Measurements from ENCODE around the gene CSKMT. TPM values are rescaled to one million over a fixed set of nuclear protein-coding genes. Genes with fewer than 3 reads are reported as not detected.
"Not testable (repeated sequence)": the region's sequence is repeated elsewhere in the genome, so short reads cannot be mapped to it uniquely, and the experiment has no call there.

CSKMT gene
- polyA plus RNA-seq, 3 donors: 5.1 to 6.6 (median 6.0) TPM

- no peak for DNase-seq
Measured at GRCh38 chr11:62649486-62649885, 15.6 kb upstream of the CSKMT start.

DNA sequence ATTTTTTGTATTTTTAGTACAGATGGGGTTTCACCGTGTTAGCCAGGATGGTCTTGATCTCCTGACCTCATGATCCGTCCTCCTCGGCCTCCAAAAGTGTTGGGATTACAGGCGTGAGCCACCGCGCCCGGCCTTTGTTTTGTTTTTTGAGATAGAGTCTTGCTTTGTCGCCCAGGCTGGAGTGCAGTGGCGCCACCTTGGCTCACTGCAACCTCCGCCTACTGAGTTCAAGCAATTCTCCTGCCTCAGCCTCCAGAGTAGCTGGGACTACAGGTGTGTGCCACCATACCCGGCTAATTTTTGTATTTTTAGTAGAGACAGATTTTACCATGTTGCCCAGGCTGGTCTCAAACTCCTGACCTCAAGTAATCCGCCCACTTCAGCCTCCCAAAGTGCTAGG, 14.8 kb upstream of the CSKMT start:
- not testable (repeated sequence) for DNase-seq

DNA sequence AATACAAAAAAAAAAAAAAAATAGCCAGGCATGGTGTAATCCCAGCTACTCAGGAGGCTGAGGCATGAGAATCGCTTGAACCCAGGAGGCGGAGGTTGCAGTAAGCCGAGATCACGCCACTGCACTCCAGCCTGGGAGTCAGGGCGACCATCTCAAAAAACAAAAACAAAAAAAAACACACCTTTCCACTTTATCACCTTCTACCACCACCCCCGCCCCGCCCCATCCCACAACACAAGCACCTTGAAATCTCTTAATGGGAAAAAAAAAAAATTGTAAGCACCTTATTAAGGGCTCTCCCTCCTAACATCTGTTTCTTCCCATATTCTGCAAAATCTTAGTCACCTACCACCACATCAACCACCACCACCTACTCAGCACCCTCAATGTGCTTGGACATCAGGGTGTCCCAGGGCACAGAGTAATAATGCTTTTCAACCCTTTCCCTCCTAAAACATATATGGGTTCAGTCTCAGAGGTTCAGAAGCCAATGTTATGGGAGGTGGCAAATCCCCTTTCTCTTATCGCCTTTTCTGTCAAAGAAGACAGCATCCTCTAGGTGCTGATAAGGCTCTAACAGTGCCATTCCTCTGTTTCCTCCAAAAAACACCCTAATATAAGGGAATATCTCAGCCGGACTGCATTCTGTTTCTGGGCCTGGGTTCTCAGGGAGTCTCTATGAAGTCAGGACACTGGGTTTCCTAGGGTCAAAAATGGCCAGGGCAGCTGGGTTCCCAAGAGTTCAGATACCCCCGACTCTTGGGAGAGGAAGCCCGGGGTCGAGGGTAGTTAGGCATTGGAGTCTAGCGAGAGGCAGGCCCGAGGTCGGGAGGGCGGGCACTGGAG, 12.7 kb upstream of the CSKMT start:
- DNase-seq: no peak

DNA sequence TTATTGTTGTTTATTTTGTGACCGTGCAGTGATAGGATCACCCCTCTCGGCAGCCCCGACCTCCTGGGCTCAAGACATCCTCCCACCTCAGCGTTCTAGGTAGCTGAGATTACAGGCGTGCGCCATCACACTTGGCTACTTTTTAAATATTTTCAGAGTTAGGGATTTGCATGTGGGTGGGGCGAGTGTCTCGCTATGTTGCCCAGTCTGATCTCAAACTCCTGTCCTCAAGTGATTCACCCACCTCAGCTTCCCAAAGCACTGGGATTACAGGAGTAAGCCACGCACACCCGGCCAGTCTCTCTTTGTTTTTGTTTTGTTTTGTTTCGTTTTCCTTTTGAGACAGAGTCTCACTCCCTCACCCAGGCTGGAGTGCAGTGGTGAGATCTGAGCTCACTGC, 10.8 kb upstream of the CSKMT start:
- no peak for DNase-seq

GRCh38 chr11:62656796-62657429, 8.2 kb upstream of the CSKMT start:
- DNase-seq: no peak

- peak; percentile 73 for DNase-seq
Measured at GRCh38 chr11:62664405-62665074, 572 bp upstream of the CSKMT start.

- peak; percentile 70 for DNase-seq
Measured at GRCh38 chr11:62665599-62666258, 617 bp downstream of the CSKMT start.

GRCh38 chr11:62666259-62666926, 1.3 kb downstream of the CSKMT start:
- no peak for DNase-seq

GRCh38 chr11:62667460-62667859, 2.3 kb downstream of the CSKMT start:
- DNase-seq: no peak

DNA sequence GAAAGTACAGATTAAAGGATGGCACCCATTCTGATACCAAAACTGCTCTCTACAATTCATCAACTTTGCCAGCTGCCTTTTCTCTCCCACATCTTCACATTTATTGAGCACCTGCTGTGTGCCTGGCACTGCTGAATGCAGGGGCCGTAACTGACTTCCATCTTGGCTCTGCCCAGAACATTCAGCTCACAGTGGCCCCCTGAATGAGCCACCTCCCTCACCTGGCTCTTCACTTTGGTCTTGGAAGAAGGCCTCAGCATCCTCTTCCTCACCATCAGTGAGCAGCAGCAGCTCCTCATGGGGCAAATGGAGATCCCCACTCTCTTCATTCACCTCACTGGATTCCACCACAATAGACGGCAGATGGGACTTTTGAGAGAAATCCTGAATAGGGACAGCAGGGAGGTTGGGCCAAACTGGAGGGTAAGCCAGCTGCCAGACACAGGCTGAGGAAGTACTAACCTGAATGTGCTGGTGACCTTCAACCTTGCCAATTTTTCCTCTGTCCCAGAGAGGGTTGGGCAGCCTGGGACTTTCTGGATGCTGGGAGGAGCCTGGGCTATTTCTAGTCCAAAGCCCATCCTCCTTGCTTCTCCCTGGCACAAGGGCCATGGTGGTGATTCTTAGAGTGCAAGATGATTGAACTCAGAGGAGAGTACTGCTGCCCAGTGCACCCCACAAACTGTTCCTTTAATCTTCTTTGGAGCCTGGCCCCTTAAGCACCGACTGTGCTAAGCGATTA, 4.5 kb downstream of the CSKMT start:
- no peak for DNase-seq

GRCh38 chr11:62671236-62671607, 6.1 kb downstream of the CSKMT start:
- peak; percentile 31 for DNase-seq

GRCh38 chr11:62671608-62672389, 6.7 kb downstream of the CSKMT start, which contains the start of the genes LBHD1 and UQCC3:
Gene LBHD1, minus strand, starts transcription at chr11:62672267. Its CDS starts 2,236 bp downstream, at chr11:62670031.
Gene UQCC3, plus strand, starts transcription at chr11:62671673. Its CDS starts 73 bp downstream, at chr11:62671746.
- DNase-seq: peak; percentile 86

DNA sequence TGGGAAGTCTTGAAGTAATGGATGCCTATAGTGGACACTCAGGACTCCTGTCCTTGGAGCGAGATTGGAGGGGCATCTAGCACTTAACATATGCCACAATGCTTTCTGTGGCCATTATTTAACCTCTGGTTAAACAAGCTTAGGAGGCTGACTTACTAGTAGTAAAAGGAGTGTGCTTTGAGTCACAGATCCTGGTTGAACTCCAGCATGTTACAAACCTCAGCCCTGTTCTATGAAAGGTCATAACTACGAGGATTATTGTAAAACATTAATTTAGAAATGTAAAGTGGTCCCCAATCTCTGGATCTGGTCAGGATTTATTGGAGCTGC, 8.0 kb downstream of the CSKMT start:
- DNase-seq: no peak

- DNase-seq: not testable (repeated sequence)
Measured at GRCh38 chr11:62675415-62675814, 10.3 kb downstream of the CSKMT start.

- no peak for DNase-seq
Measured at GRCh38 chr11:62676698-62677097, 11.6 kb downstream of the CSKMT start.

- DNase-seq: no peak
Measured at GRCh38 chr11:62677156-62677555, 12.0 kb downstream of the CSKMT start.

DNA sequence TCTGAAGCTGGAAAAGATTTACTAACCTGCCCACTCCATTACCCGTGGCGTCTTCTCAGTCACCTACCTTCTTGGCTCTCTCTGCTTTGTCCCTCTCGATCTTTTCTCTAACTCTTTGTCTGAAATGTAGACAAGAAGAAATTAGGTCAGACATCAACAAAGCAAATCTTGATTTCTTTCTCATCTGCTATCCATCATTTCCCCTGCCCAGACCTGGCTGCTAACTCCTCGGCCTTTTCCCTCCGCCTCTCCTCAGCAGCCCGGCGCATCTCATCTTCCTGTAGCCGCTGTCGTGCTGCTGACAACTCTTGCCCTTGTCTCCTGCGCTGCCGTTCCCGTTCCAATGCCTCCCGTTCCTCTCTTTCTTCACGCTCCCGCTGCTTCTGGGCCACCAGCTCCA, 12.6 kb downstream of the CSKMT start:
- no peak for DNase-seq

- DNase-seq: no peak
Measured at GRCh38 chr11:62678433-62678769, 13.3 kb downstream of the CSKMT start.

GRCh38 chr11:62678770-62679696, 13.9 kb downstream of the CSKMT start, which contains the start of gene UBXN1:
Gene UBXN1, minus strand, starts transcription at chr11:62679073. Its CDS starts 150 bp downstream, at chr11:62678923.
- DNase-seq: peak; percentile 87
